Measurements from ENCODE around the gene ZBTB34. TPM values are rescaled to one million over a fixed set of nuclear protein-coding genes. Genes with fewer than 3 reads are reported as not detected.

Gene ZBTB34
- total and polyA plus RNA-seq, 3 donors from 2014 or later: 6.2 to 14.6 (median 14.0) TPM

GRCh38 chr9:126876531-126876930 is 16.1 kb downstream of the ZBTB34 start:
- H3K9me3 ChIP-seq: no peaks in the 10 kb centered on the region
- no peaks in the 10 kb centered on the region for H3K27me3 ChIP-seq
- TF ChIP-seq POLR2A (IDR thresholded peaks at IDR 0.05): no peak
- no peaks in the 10 kb centered on the region for H3K36me3 ChIP-seq (ENCODE audit: low read depth, missing control alignments)
- no peaks in the 10 kb centered on the region for H3K4me1 ChIP-seq
- no peak overlapping the region for H3K27ac ChIP-seq
- no peak overlapping the region for H3K4me3 ChIP-seq
- intact Hi-C loops (cut with DNase I; ENCODE audit: low total_unique reads): no loop called here
- DNase-seq: no peak
- 75 to 81% methylated on average over 4 of the region's 4 CpGs for WGBS, 2 donors

GRCh38 chr9:126877418-126877817 is 17.0 kb downstream of the ZBTB34 start:
- WGBS, 2 donors: 88 to 94% methylated on average over 9 of the region's 9 CpGs
- no peak for DNase-seq
- H3K36me3 ChIP-seq (ENCODE audit: low read depth, missing control alignments): no peaks in the 10 kb centered on the region
- no peak overlapping the region for H3K27ac ChIP-seq
- no peaks in the 10 kb centered on the region for H3K27me3 ChIP-seq
- intact Hi-C loops (cut with DNase I; ENCODE audit: low total_unique reads): no loop called here
- H3K9me3 ChIP-seq: no peaks in the 10 kb centered on the region
- no peaks in the 10 kb centered on the region for H3K4me1 ChIP-seq
- no peak for TF ChIP-seq POLR2A (IDR thresholded peaks at IDR 0.05)
- TF ChIP-seq CTCF (IDR thresholded peaks at IDR 0.05): no peak
- H3K4me3 ChIP-seq: no peak overlapping the region

- WGBS, 2 donors: 84 to 87% methylated on average over 9 of the region's 9 CpGs
- TF ChIP-seq CTCF (IDR thresholded peaks at IDR 0.05) (no peak), POLR2A (IDR thresholded peaks at IDR 0.05) (no peak)
- no peak for DNase-seq
These were observed 18.8 kb downstream of the ZBTB34 start for GRCh38 chr9:126879288-126879687.

GRCh38 chr9:126880226-126880946 is 19.9 kb downstream of the ZBTB34 start:
- intact Hi-C loops (cut with DNase I; ENCODE audit: low total_unique reads): no loop called here
- TF ChIP-seq POLR2A (IDR thresholded peaks at IDR 0.05) (no peak), CTCF (IDR thresholded peaks at IDR 0.05) (no peak)
- DNase-seq: no peak
- Histone ChIP-seq H3K36me3 (ENCODE audit: low read depth, missing control alignments) (no peaks in the 10 kb centered on the region), H3K27ac (no peak overlapping the region), H3K4me1 (no peaks in the 10 kb centered on the region), H3K9me3 (no peaks in the 10 kb centered on the region), H3K27me3 (no peaks in the 10 kb centered on the region), H3K4me3 (no peak overlapping the region)
- WGBS, 2 donors: 84 to 91% methylated on average over 23 of the region's 23 CpGs

More at GRCh38 chr9:126879288-126879687, 18.8 kb downstream of the ZBTB34 start:
- H3K4me3 ChIP-seq: no peak overlapping the region
- H3K27me3 ChIP-seq: no peaks in the 10 kb centered on the region
- intact Hi-C loops (cut with DNase I; ENCODE audit: low total_unique reads): no loop called here
- H3K36me3 ChIP-seq (ENCODE audit: low read depth, missing control alignments): no peaks in the 10 kb centered on the region
- H3K4me1 ChIP-seq: no peaks in the 10 kb centered on the region
- H3K9me3 ChIP-seq: no peaks in the 10 kb centered on the region
- H3K27ac ChIP-seq: no peak overlapping the region

GRCh38 chr9:126880947-126881332 is 20.5 kb downstream of the ZBTB34 start:
- no peaks in the 10 kb centered on the region for H3K4me1 ChIP-seq
- intact Hi-C loops (cut with DNase I; ENCODE audit: low total_unique reads): no loop called here
- WGBS, 2 donors: 70 to 82% methylated on average over 6 of the region's 6 CpGs

More at GRCh38 chr9:126880947-126881332, 20.5 kb downstream of the ZBTB34 start:
- Histone ChIP-seq H3K27me3 (no peaks in the 10 kb centered on the region), H3K36me3 (ENCODE audit: low read depth, missing control alignments) (no peaks in the 10 kb centered on the region), H3K4me3 (no peak overlapping the region), H3K27ac (no peak overlapping the region), H3K9me3 (no peaks in the 10 kb centered on the region)
- TF ChIP-seq POLR2A (IDR thresholded peaks at IDR 0.05) (no peak), CTCF (IDR thresholded peaks at IDR 0.05) (no peak)
- no peak for DNase-seq
